Endometrial microvascular endothelial cells (primary cell): Measurements from ENCODE around the gene PPP6C. TPM values are rescaled to one million over a fixed set of nuclear protein-coding genes. Genes with fewer than 3 reads are reported as not detected.

ENCODE experiments used
- in situ Hi-C: cut with HindIII; loops from 2 replicates; pipeline ENCODE4 v1.10.0; 2017; ENCODE audit warnings: low sequenced_read_pairs, low pct_unique_long_range_greater_than_20kb; ENCODE audit errors: inconsistent ontology term
- total RNA-seq: library from RNA; depleted of rRNA; stranded (reverse); fragments of >200 nt; gene quantifications from one replicate; pipeline ENCODE4 v1.2.3, GENCODE V29; 2015; ENCODE audit errors: inconsistent ontology term

PPP6C gene
- total RNA-seq, 1 donor from 2014 or later = 32.1 TPM

DNA sequence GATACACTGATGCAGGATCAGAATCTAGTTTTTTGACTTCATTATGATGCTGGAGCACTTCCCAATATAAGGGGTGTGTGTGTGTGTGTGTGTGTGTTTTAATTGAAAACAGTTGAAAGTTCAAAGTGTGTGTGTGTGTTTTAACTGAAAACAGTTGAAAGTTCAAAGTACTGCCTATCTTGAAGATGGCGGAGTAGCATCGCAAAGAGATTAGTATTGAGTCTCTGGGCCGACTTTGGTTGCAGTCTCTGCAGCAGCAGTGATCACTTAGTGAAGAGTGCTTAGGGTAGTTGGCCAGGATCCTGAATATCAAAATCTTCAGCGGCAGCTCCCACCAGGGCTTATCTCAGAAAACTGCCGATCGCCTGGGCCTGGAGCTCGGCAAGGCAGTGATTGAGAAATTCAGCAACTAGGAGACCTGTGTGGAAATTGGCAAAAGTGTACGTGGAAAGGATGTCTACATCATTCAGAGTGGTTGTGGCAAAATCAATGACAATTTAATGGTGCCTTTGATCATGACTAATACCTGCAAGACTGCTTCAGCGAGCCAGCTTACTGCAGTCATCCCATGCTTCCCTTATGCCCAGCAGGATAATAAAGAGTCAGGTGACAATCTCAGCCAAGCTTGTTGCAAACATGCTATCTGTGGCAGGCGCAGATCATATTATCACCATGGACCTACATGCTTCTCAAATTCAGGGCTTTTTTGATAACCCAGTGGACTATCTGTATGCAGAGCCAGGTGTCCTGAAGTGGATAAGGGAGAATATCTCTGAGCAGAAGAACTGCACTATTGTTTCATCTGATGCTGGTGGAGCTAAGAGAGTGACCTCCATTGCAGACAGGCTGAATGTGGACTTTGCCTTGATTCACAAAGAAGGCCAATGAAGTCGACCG is 39.0 kb downstream of the PPP6C start:
- in situ Hi-C loops = no loop called here

DNA sequence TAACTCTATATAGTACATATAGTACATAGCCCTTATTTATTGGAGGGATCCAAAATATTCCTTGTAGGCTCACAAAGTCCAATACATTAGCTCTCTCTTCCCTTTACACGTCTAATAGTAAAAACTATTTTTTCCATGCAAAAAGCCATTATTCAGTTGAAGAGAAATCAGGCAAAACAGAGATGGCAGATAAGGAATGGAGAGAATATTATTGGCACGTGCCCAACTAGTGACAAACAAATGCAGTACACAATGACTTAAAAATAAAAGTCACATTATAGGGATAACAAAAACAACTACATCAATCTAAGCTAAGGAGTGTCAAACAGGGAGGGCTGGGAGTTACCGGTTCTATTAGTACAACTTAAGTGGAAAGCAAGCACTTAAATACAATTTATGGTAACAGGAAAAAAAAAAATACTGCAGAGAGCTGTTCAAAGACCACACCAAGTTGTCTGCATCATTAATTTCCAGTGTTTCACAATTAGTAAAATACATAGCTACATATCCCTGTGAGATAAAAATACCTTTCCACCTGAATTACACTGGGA is 42.1 kb downstream of the PPP6C start:
- in situ Hi-C loops = no loop called here

DNA sequence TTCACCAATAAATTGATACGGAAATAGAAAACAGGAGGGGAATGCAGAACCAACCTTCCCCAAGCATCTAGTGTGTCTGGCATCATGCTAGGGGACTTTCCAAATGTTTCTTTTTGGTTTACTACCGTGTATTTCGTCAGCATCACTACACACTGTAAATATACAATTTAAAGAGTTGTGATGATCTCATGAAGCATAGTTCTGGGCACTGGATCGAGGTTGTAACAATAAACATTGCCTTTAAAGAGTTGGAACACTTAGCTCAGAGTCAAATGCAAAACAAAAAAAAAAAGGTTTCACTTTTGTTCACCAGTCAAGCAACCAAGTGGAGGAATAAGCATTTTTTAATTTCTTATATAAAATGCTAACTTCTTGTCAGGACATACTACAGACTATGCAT is 43.4 kb downstream of the PPP6C start:
- in situ Hi-C loops = no loop called here

GRCh38 chr9:125145425-125145824 is 44.2 kb downstream of the PPP6C start:
- in situ Hi-C loops = no loop called here

DNA sequence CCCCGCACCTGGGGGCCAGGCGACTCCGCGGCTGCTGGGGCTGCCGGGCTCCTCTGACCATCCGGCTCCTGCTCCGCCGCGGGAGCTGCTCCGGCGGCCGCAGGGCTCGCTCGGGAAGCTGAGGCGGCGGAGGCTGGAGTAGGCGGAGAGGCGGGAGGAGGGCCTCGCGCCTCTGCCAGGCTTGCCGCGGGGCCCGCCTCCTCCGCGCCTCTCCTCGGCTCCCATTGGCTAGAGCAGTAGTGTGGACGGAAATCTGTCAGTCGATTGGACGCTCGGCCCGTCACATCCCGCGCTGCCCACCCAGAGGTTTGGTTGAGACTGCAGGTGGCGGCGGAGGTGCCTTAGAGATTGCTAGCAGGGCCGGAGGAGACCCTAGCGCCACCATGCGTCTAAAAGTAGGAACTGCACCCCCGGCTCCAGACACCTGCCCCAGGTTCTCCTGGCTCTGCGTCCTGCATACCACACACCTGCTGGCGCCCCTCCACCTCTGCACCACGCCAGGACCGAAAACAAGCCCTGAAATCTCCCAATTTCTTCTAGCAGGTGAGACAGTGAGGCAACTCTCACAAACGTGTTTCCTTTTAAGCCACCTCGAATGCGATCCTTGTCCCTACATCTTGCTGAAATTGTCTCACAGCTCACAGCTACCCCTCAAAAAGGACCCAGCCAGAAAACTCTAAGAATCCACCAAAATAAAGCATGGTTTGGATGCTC is 46.1 kb downstream of the PPP6C start, which contains the start of gene SCAI:
TSS of gene SCAI (minus strand) at position 152 of the 714 bp plus-strand sequence. CDS start at position 61, 91 bp downstream.
- in situ Hi-C loops = no loop called here

- in situ Hi-C loops = no loop called here
Measured at GRCh38 chr9:125142560-125143376, 46.8 kb downstream of the PPP6C start.

DNA sequence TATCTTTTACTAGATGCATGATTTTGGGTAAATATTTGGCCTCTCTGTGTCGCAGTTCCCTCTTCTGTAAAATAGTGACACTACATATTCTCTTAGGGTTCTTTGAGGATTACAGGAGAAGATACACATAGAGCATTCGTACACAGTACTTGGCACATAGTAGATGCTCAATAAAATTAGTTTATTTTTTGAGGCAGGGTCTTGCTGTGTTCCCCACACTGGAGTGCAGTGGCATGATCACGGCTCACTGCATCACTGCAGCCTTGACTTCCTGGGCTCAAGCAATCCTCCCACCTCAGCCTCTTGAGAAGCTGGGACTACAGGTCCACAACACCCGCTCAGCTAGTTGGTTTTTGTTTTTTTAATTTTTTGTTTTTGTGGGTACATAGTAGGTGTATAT is 47.9 kb downstream of the PPP6C start:
- in situ Hi-C loops = no loop called here

GRCh38 chr9:125141251-125141650 is 48.4 kb downstream of the PPP6C start:
- in situ Hi-C loops = no loop called here

DNA sequence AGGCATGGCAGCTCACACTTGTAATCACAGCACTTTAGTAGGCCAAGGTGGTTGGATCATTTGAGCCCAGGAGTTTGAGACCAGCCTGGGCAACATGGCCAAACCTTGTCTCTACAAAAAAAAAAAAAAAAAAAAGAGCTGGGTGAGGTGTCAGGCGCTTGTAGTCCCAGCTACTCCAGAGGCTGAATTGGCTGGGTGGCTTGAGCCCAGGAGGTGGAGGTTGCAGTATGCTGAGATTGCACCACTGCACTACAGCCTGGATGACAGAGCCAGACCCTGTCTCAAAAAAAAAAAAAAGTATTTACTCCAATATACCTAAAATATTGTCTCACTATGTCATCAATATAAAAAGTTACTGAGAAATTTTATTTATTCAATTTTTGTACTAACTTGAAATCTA is 49.0 kb downstream of the PPP6C start:
- in situ Hi-C loops = no loop called here

DNA sequence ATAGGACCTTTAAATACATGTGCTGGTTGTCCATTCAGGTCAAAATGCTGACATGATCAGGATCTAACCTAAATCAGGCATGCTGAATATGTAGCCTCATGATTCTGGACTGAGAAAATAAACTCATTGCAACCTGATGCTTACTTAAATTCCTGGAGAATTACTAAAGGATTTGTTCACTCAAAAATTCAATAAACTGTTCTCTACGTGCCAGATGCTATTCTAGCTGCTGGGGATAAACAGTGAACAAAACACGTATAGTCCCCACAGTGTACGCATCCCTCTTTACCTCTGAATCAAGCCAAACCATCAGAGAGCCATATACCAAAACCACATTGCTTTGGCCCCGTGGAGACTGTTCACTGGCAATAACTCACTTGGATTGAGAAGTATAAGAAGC is 52.4 kb downstream of the PPP6C start:
- in situ Hi-C loops = no loop called here

- in situ Hi-C loops = no loop called here
Measured at GRCh38 chr9:125134976-125135375, 54.6 kb downstream of the PPP6C start.

DNA sequence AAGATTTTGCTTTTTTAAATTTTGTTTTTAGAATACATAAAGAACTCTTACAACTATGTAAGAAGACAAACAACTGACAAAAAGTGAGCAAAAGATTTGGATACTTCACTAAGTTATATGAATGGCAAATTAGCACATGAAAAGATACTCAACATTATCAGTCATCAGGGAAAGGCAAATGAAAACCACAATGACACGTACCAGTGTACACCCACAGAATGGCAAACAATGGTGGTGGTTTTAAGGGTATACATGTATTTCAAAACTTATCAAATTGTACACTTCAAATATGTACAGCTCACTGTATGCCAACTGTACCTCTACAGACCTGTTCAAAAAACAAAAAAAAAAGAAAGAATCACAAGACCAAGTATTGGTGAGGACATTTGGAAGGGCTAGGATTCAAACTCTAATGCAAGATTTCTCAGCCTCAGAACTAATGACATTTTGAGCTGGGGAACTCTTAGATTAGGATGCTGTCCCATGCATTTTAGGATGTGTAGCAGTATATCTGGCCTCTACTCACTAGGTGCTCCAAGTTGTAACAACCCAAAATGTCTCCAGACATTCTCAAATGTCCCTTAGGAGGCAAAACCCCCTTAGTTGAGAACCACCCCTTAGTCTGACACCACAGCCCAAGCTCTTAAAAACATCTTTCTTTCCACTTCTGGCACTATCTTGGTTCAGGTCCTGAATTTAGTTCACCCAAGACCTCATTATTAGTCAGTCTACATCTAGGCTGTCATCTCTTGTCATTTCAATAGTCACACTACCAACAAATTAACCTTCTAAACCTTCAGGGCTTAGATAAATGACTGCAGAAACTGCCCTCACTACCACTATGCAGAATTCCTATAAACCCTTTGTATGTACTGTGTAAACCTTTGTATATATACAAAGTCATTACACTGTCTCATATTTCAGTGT is 55.9 kb downstream of the PPP6C start:
- in situ Hi-C loops = no loop called here

GRCh38 chr9:125131778-125132177 is 57.8 kb downstream of the PPP6C start:
- in situ Hi-C loops = no loop called here

GRCh38 chr9:125126019-125126746 is 63.4 kb downstream of the PPP6C start:
- in situ Hi-C loops = no loop called here

- in situ Hi-C loops = no loop called here
Measured at GRCh38 chr9:125125523-125125922, 64.1 kb downstream of the PPP6C start.

- in situ Hi-C loops = no loop called here
Measured at GRCh38 chr9:125121146-125121545, 68.5 kb downstream of the PPP6C start.

- in situ Hi-C loops = no loop called here
Measured at GRCh38 chr9:125119643-125120286, 69.8 kb downstream of the PPP6C start.
